Transverse colon (tissue), 4 donors: ENCODE data around the gene TRIM13. TPM values are rescaled to one million over a fixed set of nuclear protein-coding genes. Genes with fewer than 3 reads are reported as not detected.

Experiments used
- DNase-seq: peaks from one replicate; pipeline ENCODE4 v3.0.0-alpha.2; 2019
- H3K27ac ChIP-seq, 4 donors: fragments of 200-600 bp; sonication (generic); 2 replicates each; pipeline ENCODE4 v1.5.1; 2016 to 2018; ENCODE audit warnings: inconsistent platforms in 4 of 4
- H3K27me3 ChIP-seq: fragments of 200-600 bp; sonication (generic); 2 replicates; pipeline ENCODE4 v1.5.1; 2017; ENCODE audit warnings: inconsistent platforms
- H3K36me3 ChIP-seq, 4 donors: fragments of 200-600 bp; sonication (generic); 2 replicates each; pipeline ENCODE4 v1.5.1; 2017 to 2019; ENCODE audit warnings: inconsistent platforms in 4 of 4
- H3K4me1 ChIP-seq, 4 donors: fragments of 200-600 bp; sonication (generic); 2 replicates each; pipeline ENCODE4 v1.5.1; 2017 to 2020; ENCODE audit warnings: inconsistent platforms in 4 of 4
- H3K4me3 ChIP-seq, 4 donors: fragments of 200-600 bp; sonication (generic); 1 replicate in 1 of 4; 2 replicates in 3 of 4; pipeline versions ENCODE4 v1.5.1 to v1.6.1; 2017 to 2019; ENCODE audit warnings: inconsistent platforms in 4 of 4
- H3K9me3 ChIP-seq, 2 donors: fragments of 200-600 bp; sonication (generic); 2 replicates each; pipeline ENCODE4 v1.5.1; 2017 to 2019; ENCODE audit warnings: inconsistent platforms in 2 of 2
- EP300 ChIP-seq: sonication (generic); formaldehyde crosslinking; IDR thresholded peaks from one replicate; pipeline ENCODE4 v1.6.1; 2017; ENCODE audit warnings: antibody characterized with exemption, low read depth
- POLR2A ChIP-seq: fragments of 450-650 bp; IDR thresholded peaks from one replicate; pipeline ENCODE4 v1.6.1; 2016; ENCODE audit warnings: antibody characterized with exemption, mild to moderate bottlenecking, moderate library complexity
- POLR2AphosphoS5 ChIP-seq, 3 donors: sonication (generic); formaldehyde crosslinking; IDR thresholded peaks; one replicate each; pipeline ENCODE4 v1.6.1; 2016; ENCODE audit warnings: antibody characterized with exemption in 3 of 3
- WGBS, 2 donors: methylation state at CpG; one replicate each; pipeline ENCODE4 v1.1.5; 2018; ENCODE audit warnings: low coverage in 1 of 2; 5-methylcytosine and 5-hydroxymethylcytosine counted together
- in situ Hi-C, 4 donors: fragments of 200-750 bp; cut with MboI; loops; one replicate each; pipeline versions ENCODE4 v1.15.0 to v1.15.1; 2017; ENCODE audit warnings: low sequenced_read_pairs in 3 of 4, low pct_ligation_motif_present in 1 of 4, low pct_unique_long_range_greater_than_20kb in 1 of 4
- intact Hi-C: fragments of 100-400 bp; cut with DNase I; formaldehyde crosslinking; loops from one replicate; pipeline ENCODE4 v1.15.1; 2023; ENCODE audit warnings: low total_unique reads
- total RNA-seq, 4 donors: library from RNA; depleted of rRNA; stranded (reverse); fragments of >200 nt; gene quantifications; one replicate each; pipeline ENCODE4 v1.1.0, GENCODE V29; 2016
- TF ChIP-seq, protein P1 (sequence below), 5 experiments: fragments of 200-600 bp in 3 of 5; fragments of 450-650 bp in 2 of 5; sonication (generic) in 3 of 5; IDR thresholded peaks; 1 replicate in 2 of 5; 2 replicates in 3 of 5; pipeline ENCODE4 v1.5.1; 2016 to 2017; ENCODE audit warnings: antibody characterized with exemption in 5 of 5, inconsistent platforms in 3 of 5, mild to moderate bottlenecking in 2 of 5, moderate library complexity in 1 of 5

TRIM13 gene
- total RNA-seq, 4 donors from 2014 or later, result 5.6 to 30.6 (median 15.0) TPM

DNA sequence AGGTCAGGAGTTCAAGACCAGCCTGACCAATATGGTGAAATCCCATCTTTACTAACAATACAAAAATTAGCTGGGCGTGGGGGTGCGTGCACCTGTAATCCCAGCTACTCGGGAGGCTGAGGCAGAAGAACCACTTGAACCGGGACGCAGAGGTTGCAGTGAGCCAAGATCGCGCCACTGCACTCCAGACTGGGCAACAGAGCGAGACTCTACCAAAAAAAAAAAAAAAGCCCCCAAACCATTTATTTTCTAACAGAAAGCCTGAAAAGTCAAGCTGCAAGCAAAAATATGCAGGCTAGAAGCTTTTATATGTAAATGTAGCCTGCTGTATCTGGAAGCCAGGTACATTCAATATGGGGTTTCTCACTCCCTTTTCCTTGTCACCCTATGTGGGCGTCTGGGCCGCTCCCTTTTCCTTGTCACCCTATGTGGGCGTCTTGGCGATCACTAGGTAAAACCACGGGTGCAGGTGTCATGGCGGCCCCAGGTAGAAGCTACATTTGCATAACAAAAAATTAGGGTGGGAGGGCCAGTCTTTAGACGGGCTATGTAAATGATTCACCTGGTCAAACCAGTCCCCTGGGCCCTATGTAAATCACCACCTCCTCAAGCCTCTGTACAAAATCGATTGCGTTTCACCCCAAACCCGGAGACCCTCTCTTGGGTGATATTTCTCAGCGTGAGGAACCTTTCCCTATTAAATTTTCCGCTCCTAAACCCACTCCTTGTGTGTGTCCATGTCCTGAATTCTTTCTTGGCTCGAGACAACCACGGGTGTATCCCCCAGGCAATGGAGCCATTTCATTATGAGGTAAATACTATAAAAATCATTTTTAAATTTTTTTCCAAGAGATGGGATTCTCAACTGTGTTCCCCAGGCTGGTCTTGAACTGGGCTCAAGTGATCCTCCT lies 2.1 kb downstream of the TRIM13 start:
- peaks cover 31 to 70% (median 63%) of the 10 kb centered on the region in 4 donors for H3K4me1 ChIP-seq
- DNase-seq, result no peak
- intact Hi-C loops, result no loop called here
- H3K27ac ChIP-seq, result peak overlapping the region; percentile 96 to 100 (median 98)
- peak overlapping the region in 2 of 4 donors; percentile 79 to 81 for H3K4me3 ChIP-seq
- H3K36me3 ChIP-seq, result peaks cover 0 to 17% (median 0%) of the 10 kb centered on the region in 4 donors
- 51 to 75% methylated on average over 8 to 22 of the region's 22 CpGs for WGBS, 2 donors
- in situ Hi-C loops, result loop anchor here (10.0 to 25.0 kb wide), 6 partner anchors 86 to 1063 kb away; partner anchors contain the start of gene RNASEH2B (in 4 of the 4)
- no peaks in the 10 kb centered on the region for H3K9me3 ChIP-seq
- no peaks in the 10 kb centered on the region for H3K27me3 ChIP-seq
- no peak for TF ChIP-seq POLR2A
- no peak for TF ChIP-seq POLR2AphosphoS5 (IDR thresholded peaks at IDR 0.05)
- TF ChIP-seq, protein P1, sequence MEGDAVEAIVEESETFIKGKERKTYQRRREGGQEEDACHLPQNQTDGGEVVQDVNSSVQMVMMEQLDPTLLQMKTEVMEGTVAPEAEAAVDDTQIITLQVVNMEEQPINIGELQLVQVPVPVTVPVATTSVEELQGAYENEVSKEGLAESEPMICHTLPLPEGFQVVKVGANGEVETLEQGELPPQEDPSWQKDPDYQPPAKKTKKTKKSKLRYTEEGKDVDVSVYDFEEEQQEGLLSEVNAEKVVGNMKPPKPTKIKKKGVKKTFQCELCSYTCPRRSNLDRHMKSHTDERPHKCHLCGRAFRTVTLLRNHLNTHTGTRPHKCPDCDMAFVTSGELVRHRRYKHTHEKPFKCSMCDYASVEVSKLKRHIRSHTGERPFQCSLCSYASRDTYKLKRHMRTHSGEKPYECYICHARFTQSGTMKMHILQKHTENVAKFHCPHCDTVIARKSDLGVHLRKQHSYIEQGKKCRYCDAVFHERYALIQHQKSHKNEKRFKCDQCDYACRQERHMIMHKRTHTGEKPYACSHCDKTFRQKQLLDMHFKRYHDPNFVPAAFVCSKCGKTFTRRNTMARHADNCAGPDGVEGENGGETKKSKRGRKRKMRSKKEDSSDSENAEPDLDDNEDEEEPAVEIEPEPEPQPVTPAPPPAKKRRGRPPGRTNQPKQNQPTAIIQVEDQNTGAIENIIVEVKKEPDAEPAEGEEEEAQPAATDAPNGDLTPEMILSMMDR (IDR thresholded peaks at IDR 0.05), result no peak
- no peak for TF ChIP-seq EP300

DNA sequence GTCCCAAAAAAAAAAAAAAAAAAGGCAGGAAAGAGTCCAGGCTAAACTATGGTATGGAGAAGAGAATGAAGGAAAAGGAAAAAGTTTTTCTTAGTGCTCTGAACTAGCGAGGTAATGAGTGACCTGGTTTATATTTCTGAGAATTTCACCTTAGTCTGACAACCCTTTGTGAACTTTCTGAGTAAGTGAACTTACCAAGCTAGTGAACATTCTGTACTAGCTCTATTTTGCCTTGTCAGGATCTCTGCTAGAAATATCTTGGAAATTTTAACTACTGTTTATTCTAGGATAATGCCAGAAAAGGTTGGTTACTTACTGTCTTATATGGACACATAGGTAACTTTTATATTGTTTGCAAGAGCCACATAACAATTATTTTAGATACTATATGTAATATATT lies 4.4 kb downstream of the TRIM13 start:
- Histone ChIP-seq H3K36me3 (peaks cover 0 to 20% (median 0%) of the 10 kb centered on the region in 4 donors), H3K27me3 (no peaks in the 10 kb centered on the region), H3K4me3 (no peak overlapping the region), H3K9me3 (no peaks in the 10 kb centered on the region), H3K27ac (peak overlapping the region in 3 of 4 donors; percentile 27 to 54 (median 30)), H3K4me1 (peaks cover 35 to 83% (median 68%) of the 10 kb centered on the region in 4 donors)
- in situ Hi-C loops (loop anchor here in 1 of 4 donors (10.0 kb wide), 1 partner anchor 64 kb away; no protein-coding TSS in a partner anchor), intact Hi-C loops (loop anchor here (5.0 kb wide), 1 partner anchor 414 kb away; the partner anchor contains the start of gene RCBTB1)
- TF ChIP-seq EP300 (no peak), POLR2A (no peak), POLR2AphosphoS5 (IDR thresholded peaks at IDR 0.05) (no peak)
- TF ChIP-seq, protein P1 (IDR thresholded peaks at IDR 0.05), result no peak
- 36 to 89% methylated on average over 1 of the region's 1 CpG for WGBS, 2 donors
- DNase-seq, result no peak

DNA sequence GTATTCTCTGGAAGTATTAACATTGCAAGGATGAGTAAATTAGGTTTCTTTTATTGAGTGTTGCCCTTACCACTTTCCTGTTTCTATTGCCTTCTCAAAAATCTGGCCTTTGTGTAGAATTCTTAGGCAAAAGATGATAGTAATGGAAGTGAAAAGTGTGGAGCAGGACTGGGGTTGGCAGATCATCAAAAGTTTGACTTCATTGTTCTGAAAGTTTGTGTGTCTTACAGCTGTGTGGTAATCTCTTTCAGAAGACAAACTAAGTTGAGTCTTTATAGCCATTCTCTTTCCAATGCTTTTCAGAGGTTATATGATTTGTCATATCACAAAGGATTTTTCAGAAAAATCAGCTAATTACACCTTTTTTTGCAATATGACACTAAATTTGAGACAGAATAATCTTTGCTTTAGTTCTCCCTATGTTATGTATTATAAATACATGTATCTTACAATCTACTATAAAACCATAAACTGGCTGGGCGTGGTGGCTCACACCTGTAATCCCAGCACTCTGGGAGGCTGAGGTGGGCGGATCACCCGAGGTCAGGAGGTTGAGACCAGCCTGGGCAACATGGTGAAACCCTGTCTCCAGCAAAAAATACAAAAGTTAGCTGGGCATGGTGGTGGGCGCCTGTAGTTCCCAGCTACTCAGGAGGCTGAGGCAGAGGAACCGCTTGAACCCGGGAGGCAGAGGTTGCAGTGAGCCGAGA lies 9.7 kb downstream of the TRIM13 start:
- H3K27ac ChIP-seq, result peak overlapping the region; percentile 60 to 77 (median 72)
- intact Hi-C loops, result no loop called here
- H3K4me3 ChIP-seq, result no peak overlapping the region
- DNase-seq, result peak; percentile 78
- no peaks in the 10 kb centered on the region for H3K9me3 ChIP-seq
- in situ Hi-C loops, result loop anchor here in 1 of 4 donors (10.0 kb wide), 1 partner anchor 58 kb away; no protein-coding TSS in a partner anchor
- peaks cover 5 to 66% (median 45%) of the 10 kb centered on the region in 4 donors for H3K4me1 ChIP-seq
- H3K27me3 ChIP-seq, result no peaks in the 10 kb centered on the region
- peaks cover 0 to 11% (median 4%) of the 10 kb centered on the region in 4 donors for H3K36me3 ChIP-seq
- WGBS, 2 donors, result 80% methylated on average over 7 of the region's 7 CpGs; no CpG with 5 or more reads in 1 of the 2 donors
- no peak for TF ChIP-seq POLR2A
- no peak for TF ChIP-seq EP300
- TF ChIP-seq, protein P1 (IDR thresholded peaks at IDR 0.05), result no peak
- TF ChIP-seq POLR2AphosphoS5 (IDR thresholded peaks at IDR 0.05), result no peak
